ENCODE results near the gene EMC9. TPM values are rescaled to one million over a fixed set of nuclear protein-coding genes. Genes with fewer than 3 reads are reported as not detected.

The EMC9 gene
- total RNA-seq, 1 experiment from 2014 or later, result 42.0 TPM

GRCh38 chr14:24136684-24137528 lies 4.5 kb downstream of the EMC9 start:
- RAD21 ChIA-PET (ENCODE audit: low non-redundant PET in 1 of 2, low total read pairs in 2 of 2, uncharacterized antibody in 2 of 2, unreplicated experiment in 2 of 2), result interaction anchor here in 1 of 2 experiments (1.2 to 1.5 kb wide), 2 partner anchors 10 to 23 kb away, joined by 4 to 5 read pairs; partner anchors contain the start of genes DCAF11 and NRL
- H2AFZ ChIP-seq (ENCODE audit: low read depth, low read length, poor library complexity, severe bottlenecking), result no peak overlapping the region
- H3K4me3 ChIP-seq (replicated peaks in 1 of 2; ENCODE audit: low read depth in 1 of 2, low read length in 2 of 2), result peak overlapping the region; percentile 71 to 94

More at GRCh38 chr14:24136684-24137528, 4.5 kb downstream of the EMC9 start:
- Histone ChIP-seq H4K20me1 (ENCODE audit: insufficient read depth) (no peaks in the 10 kb centered on the region), H3K9me3 (ENCODE audit: control insufficient read depth in 1 of 2, insufficient read depth in 1 of 2, low read depth in 1 of 2, low read length in 2 of 2) (no peaks in the 10 kb centered on the region), H3K9me2 (ENCODE audit: insufficient read depth) (no peaks in the 10 kb centered on the region), H3K27me3 (ENCODE audit: insufficient read depth, low read length) (no peaks in the 10 kb centered on the region), H3K4me1 (ENCODE audit: control insufficient read depth in 1 of 2, insufficient read depth in 2 of 2, low read length in 2 of 2) (peaks cover 20 to 40% of the 10 kb centered on the region in 2 experiments), H3K36me3 (ENCODE audit: control insufficient read depth in 1 of 2, insufficient read depth in 2 of 2, low read length in 2 of 2) (peaks cover 16 to 21% of the 10 kb centered on the region in 2 experiments), H3K9ac (ENCODE audit: low read length) (peak overlapping the region; percentile 89), H3K4me2 (ENCODE audit: low read length) (peak overlapping the region; percentile 85), H3K27ac (ENCODE audit: low read depth, low read length) (peak overlapping the region; percentile 96), H3K79me2 (ENCODE audit: insufficient read depth, low read length) (peaks cover 41% of the 10 kb centered on the region)
- DNase-seq (ENCODE audit: low read depth, low spot score) (no peak), ATAC-seq (no peak)
- CTCF ChIA-PET, result interaction anchor here (0.7 to 1.4 kb wide), 6 partner anchors 10 to 79 kb away, joined by 3 to 7 read pairs (median 4); partner anchors contain the start of gene IRF9
- no TSS peak for BruUV-seq (replicated peaks)
- POLR2A ChIA-PET, result interaction anchor here (0.7 to 2.2 kb wide), 6 partner anchors 10 to 43 kb away, joined by 3 to 24 read pairs (median 6); partner anchors contain the start of genes DCAF11, NRL, PCK2 and PSME2
- intact Hi-C loops (cut with micrococcal nuclease), result no loop called here
- TF ChIP-seq YY1 (IDR thresholded peaks at IDR 0.05; ENCODE audit: extremely low read depth, insufficient replicate concordance, low read depth, low read length), result no peak
- TF ChIP-seq REST (IDR thresholded peaks at IDR 0.05; ENCODE audit: low read depth), result no peak
- no peak for TF ChIP-seq EZH2 (IDR thresholded peaks at IDR 0.05)
- TF ChIP-seq RAD21 (IDR thresholded peaks at IDR 0.05; ENCODE audit: low read depth), result no peak
- no peak for TF ChIP-seq TCF7L2 (IDR thresholded peaks at IDR 0.05; ENCODE audit: borderline replicate concordance, extremely low read depth, insufficient read depth, insufficient read length)
- TF ChIP-seq MAX (IDR thresholded peaks at IDR 0.05), result no peak
- TF ChIP-seq SRF (IDR thresholded peaks at IDR 0.05; ENCODE audit: low read depth), result no peak
- TF ChIP-seq CEBPB (IDR thresholded peaks at IDR 0.05; ENCODE audit: low read depth), result no peak
- TF ChIP-seq SP1 (IDR thresholded peaks at IDR 0.05; ENCODE audit: low read depth), result no peak
- TF ChIP-seq CTCF (IDR thresholded peaks at IDR 0.05 in 2 of 3, conservative IDR thresholded peaks at IDR 0.05 in 1 of 3; ENCODE audit: borderline replicate concordance in 1 of 3, insufficient read depth in 1 of 3, low read depth in 2 of 3, low read length in 2 of 3), result no peak
- no peak for TF ChIP-seq JUND (IDR thresholded peaks at IDR 0.05)
- TF ChIP-seq ZBTB33 (IDR thresholded peaks at IDR 0.05; ENCODE audit: extremely low read depth, insufficient replicate concordance, low read length), result no peak
- TF ChIP-seq EGR1 (IDR thresholded peaks at IDR 0.05; ENCODE audit: low read depth), result no peak
- TF ChIP-seq ELF1 (IDR thresholded peaks at IDR 0.05; ENCODE audit: borderline replicate concordance, low read depth), result no peak
- TF ChIP-seq ZFX (IDR thresholded peaks at IDR 0.05), result no peak
- no peak for TF ChIP-seq ATF3 (IDR thresholded peaks at IDR 0.05)
- no peak for TF ChIP-seq SIN3A (IDR thresholded peaks at IDR 0.05; ENCODE audit: low read depth)
- no peak for TF ChIP-seq CBX3 (IDR thresholded peaks at IDR 0.05; ENCODE audit: low read depth)
